Gastrocnemius medialis (tissue), 4 donors: ENCODE results near the gene MAP1LC3B. TPM values are rescaled to one million over a fixed set of nuclear protein-coding genes. Genes with fewer than 3 reads are reported as not detected.
A peak's percentile ranks its signal among the peaks of the same experiment; 100 is the strongest.
"Not testable (repeated sequence)": the region's sequence is repeated elsewhere in the genome, so short reads cannot be mapped to it uniquely, and the experiment has no call there.

Experiments used
- ATAC-seq, 2 donors: fragments of 150-250 bp; one replicate each; pipeline ENCODE4 v1.9.1; 2016
- DNase-seq, 2 donors: peaks; one replicate each; pipeline ENCODE4 v3.0.0-alpha.2; 2019
- H3K27ac ChIP-seq, 4 donors: fragments of 200-600 bp; sonication (generic); 1 replicate in 1 of 4; 2 replicates in 3 of 4; pipeline ENCODE4 v1.5.1; 2016 to 2018; ENCODE audit warnings: mild to moderate bottlenecking in 2 of 4, moderate library complexity in 1 of 4
- H3K27me3 ChIP-seq, 3 donors: fragments of 200-600 bp; sonication (generic) in 2 of 3; 1 replicate in 1 of 3; 2 replicates in 2 of 3; pipeline versions ENCODE4 v1.5.1 to v1.6.0; 2016 to 2019; ENCODE audit warnings: mild to moderate bottlenecking in 1 of 3, moderate library complexity in 1 of 3
- H3K36me3 ChIP-seq, 2 donors: fragments of 200-600 bp; sonication (generic) in 1 of 2; one replicate each; pipeline ENCODE4 v1.5.1; 2017 to 2018
- H3K4me1 ChIP-seq, 2 donors: fragments of 200-600 bp; sonication (generic) in 1 of 2; one replicate each; pipeline ENCODE4 v1.5.1; 2016 to 2017; ENCODE audit warnings: mild to moderate bottlenecking in 2 of 2
- H3K4me3 ChIP-seq, 4 donors: fragments of 200-600 bp; sonication (generic) in 3 of 4; 1 replicate in 1 of 4; 2 replicates in 3 of 4; pipeline ENCODE4 v1.5.1; 2016 to 2019; ENCODE audit warnings: mild to moderate bottlenecking in 2 of 4
- H3K9me3 ChIP-seq, 3 donors: fragments of 200-600 bp; sonication (generic) in 2 of 3; 1 replicate in 1 of 3; 2 replicates in 2 of 3; pipeline ENCODE4 v1.5.1; 2016 to 2019
- CTCF ChIP-seq, 5 experiments: fragments of 450-650 bp in 3 of 5; fragments of 200-600 bp in 2 of 5; sonication (generic) in 2 of 5; IDR thresholded peaks in 4 of 5; conservative IDR thresholded peaks in 1 of 5; 1 replicate in 4 of 5; 2 replicates in 1 of 5; pipeline ENCODE4 v1.5.1; 2016 to 2019; ENCODE audit warnings: antibody characterized with exemption in 5 of 5, mild to moderate bottlenecking in 3 of 5, moderate library complexity in 3 of 5
- POLR2A ChIP-seq, 2 donors: fragments of 450-650 bp; IDR thresholded peaks; one replicate each; pipeline ENCODE4 v1.6.1; 2017; ENCODE audit warnings: antibody characterized with exemption in 2 of 2, mild to moderate bottlenecking in 2 of 2, moderate library complexity in 2 of 2
- in situ Hi-C, 4 donors: fragments of 200-750 bp; cut with MboI; loops; one replicate each; pipeline versions ENCODE4 v1.15.0 to v1.8.0; 2017; ENCODE audit warnings: low sequenced_read_pairs in 4 of 4
- intact Hi-C: fragments of 100-400 bp; cut with DNase I; formaldehyde crosslinking; loops from one replicate; pipeline ENCODE4 v1.15.1; 2023; ENCODE audit warnings: low total_unique reads
- total RNA-seq, 4 donors: library from RNA; depleted of rRNA; stranded (reverse); fragments of >200 nt; gene quantifications; one replicate each; pipeline versions ENCODE4 v1.1.0 to v1.2.3, GENCODE V29; 2016

Gene MAP1LC3B
- total RNA-seq, 4 donors from 2014 or later = 76.3 to 165 (median 122) TPM

- ATAC-seq = peak; percentile 20 to 28
- Histone ChIP-seq H3K27ac (peak overlapping the region; percentile 92 to 97 (median 93)), H3K4me1 (peaks cover 78 to 85% of the 10 kb centered on the region in 2 donors), H3K4me3 (peak overlapping the region in 1 of 4 donors; percentile 15)
- in situ Hi-C loops, H3K9me3 ChIP-seq, intact Hi-C loops, H3K36me3 ChIP-seq, H3K27me3 ChIP-seq: not testable (repeated sequence)
- DNase-seq = peak; percentile 40 to 72
- peak; percentile 69 for TF ChIP-seq POLR2A (IDR thresholded peaks at IDR 0.05)
Observed at GRCh38 chr16:87362828-87363559, 29.1 kb upstream of the MAP1LC3B start.

- Histone ChIP-seq H3K27ac (peak overlapping the region; percentile 92 to 97 (median 93)), H3K4me1 (peaks cover 80 to 84% of the 10 kb centered on the region in 2 donors), H3K36me3 (no peaks in the 10 kb centered on the region), H3K4me3 (peak overlapping the region in 3 of 4 donors; percentile 13 to 20 (median 15)), H3K27me3 (no peaks in the 10 kb centered on the region), H3K9me3 (no peaks in the 10 kb centered on the region)
- TF ChIP-seq POLR2A (IDR thresholded peaks at IDR 0.05) = peak in 1 of 2 donors; percentile 33
- TF ChIP-seq CTCF (IDR thresholded peaks at IDR 0.05 in 4 of 5, conservative IDR thresholded peaks at IDR 0.05 in 1 of 5) = no peak
- intact Hi-C loops = no loop called here
- in situ Hi-C loops = no loop called here
- DNase-seq (peak; percentile 73 to 75), ATAC-seq (peak; percentile 71 to 75)
Observed at GRCh38 chr16:87363771-87364455, 28.2 kb upstream of the MAP1LC3B start.

- DNase-seq (no peak), ATAC-seq (no peak)
- H3K4me1 ChIP-seq = peaks cover 81 to 86% of the 10 kb centered on the region in 2 donors
- H3K27ac ChIP-seq = peak overlapping the region; percentile 92 to 97 (median 93)
- intact Hi-C loops = no loop called here
- in situ Hi-C loops = no loop called here
- no peaks in the 10 kb centered on the region for H3K27me3 ChIP-seq
- no peaks in the 10 kb centered on the region for H3K9me3 ChIP-seq
- H3K36me3 ChIP-seq = no peaks in the 10 kb centered on the region
- TF ChIP-seq POLR2A (IDR thresholded peaks at IDR 0.05) (no peak), CTCF (IDR thresholded peaks at IDR 0.05 in 4 of 5, conservative IDR thresholded peaks at IDR 0.05 in 1 of 5) (no peak)
- H3K4me3 ChIP-seq = no peak overlapping the region
Observed at GRCh38 chr16:87365021-87365713, 27.0 kb upstream of the MAP1LC3B start.

- Histone ChIP-seq H3K36me3 (no peaks in the 10 kb centered on the region), H3K9me3 (no peaks in the 10 kb centered on the region), H3K27ac (peak overlapping the region; percentile 92 to 97 (median 93)), H3K4me1 (peaks cover 80 to 90% of the 10 kb centered on the region in 2 donors), H3K27me3 (no peaks in the 10 kb centered on the region), H3K4me3 (no peak overlapping the region)
- intact Hi-C loops = no loop called here
- in situ Hi-C loops = no loop called here
- ATAC-seq (no peak), DNase-seq (no peak)
- TF ChIP-seq POLR2A (IDR thresholded peaks at IDR 0.05) (no peak), CTCF (IDR thresholded peaks at IDR 0.05 in 4 of 5, conservative IDR thresholded peaks at IDR 0.05 in 1 of 5) (no peak)
Observed at GRCh38 chr16:87366288-87366687, 25.8 kb upstream of the MAP1LC3B start.

GRCh38 chr16:87366930-87367329 lies 25.2 kb upstream of the MAP1LC3B start:
- DNase-seq (no peak), ATAC-seq (no peak)
- no peak overlapping the region for H3K4me3 ChIP-seq
- TF ChIP-seq POLR2A (IDR thresholded peaks at IDR 0.05) (no peak), CTCF (IDR thresholded peaks at IDR 0.05 in 4 of 5, conservative IDR thresholded peaks at IDR 0.05 in 1 of 5) (no peak)
- peaks cover 80 to 96% of the 10 kb centered on the region in 2 donors for H3K4me1 ChIP-seq
- in situ Hi-C loops (no loop called here), intact Hi-C loops (no loop called here)
- peak overlapping the region; percentile 92 to 97 (median 93) for H3K27ac ChIP-seq
- no peaks in the 10 kb centered on the region for H3K9me3 ChIP-seq
- no peaks in the 10 kb centered on the region for H3K27me3 ChIP-seq
- no peaks in the 10 kb centered on the region for H3K36me3 ChIP-seq
